ENCODE results near the gene ZNF8. TPM values are rescaled to one million over a fixed set of nuclear protein-coding genes. Genes with fewer than 3 reads are reported as not detected.
A peak's percentile ranks its signal among the peaks of the same experiment; 100 is the strongest.

ZNF8 gene
- total RNA-seq, 4 donors from 2014 or later, result 5.6 to 11.6 (median 9.5) TPM

GRCh38 chr19:58291943-58292342, 13.2 kb downstream of the ZNF8 start:
- peaks cover 0 to 39% (median 2%) of the 10 kb centered on the region in 3 donors for H3K9me3 ChIP-seq

DNA sequence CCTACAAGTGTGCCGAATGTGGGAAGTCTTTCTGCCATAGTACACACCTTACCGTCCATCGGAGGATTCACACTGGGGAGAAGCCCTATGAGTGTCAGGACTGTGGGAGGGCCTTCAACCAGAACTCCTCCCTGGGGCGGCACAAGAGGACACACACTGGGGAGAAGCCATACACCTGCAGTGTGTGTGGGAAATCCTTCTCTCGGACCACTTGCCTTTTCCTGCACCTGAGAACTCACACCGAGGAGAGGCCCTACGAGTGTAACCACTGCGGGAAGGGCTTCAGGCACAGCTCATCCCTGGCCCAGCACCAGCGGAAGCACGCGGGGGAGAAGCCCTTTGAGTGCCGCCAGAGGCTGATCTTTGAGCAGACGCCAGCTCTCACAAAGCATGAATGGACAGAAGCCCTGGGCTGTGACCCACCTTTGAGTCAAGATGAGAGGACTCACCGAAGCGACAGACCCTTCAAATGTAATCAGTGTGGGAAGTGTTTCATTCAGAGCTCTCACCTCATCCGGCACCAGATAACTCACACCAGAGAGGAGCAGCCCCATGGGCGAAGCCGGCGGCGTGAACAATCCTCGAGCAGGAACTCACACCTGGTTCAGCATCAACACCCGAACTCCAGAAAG, 16.1 kb downstream of the ZNF8 start:
- TF ChIP-seq POLR2A (IDR thresholded peaks at IDR 0.05) (no peak), EP300 (IDR thresholded peaks at IDR 0.05) (no peak), POLR2AphosphoS5 (IDR thresholded peaks at IDR 0.05) (no peak), CTCF (IDR thresholded peaks at IDR 0.05) (no peak)
- Histone ChIP-seq H3K9me3 (peaks cover 0 to 39% (median 2%) of the 10 kb centered on the region in 3 donors), H3K4me3 (no peak overlapping the region), H3K27ac (no peak overlapping the region), H3K27me3 (no peaks in the 10 kb centered on the region), H3K4me1 (no peaks in the 10 kb centered on the region), H3K36me3 (peaks cover 4 to 100% of the 10 kb centered on the region in 2 donors)
- WGBS, 2 donors (ENCODE audit: low coverage in 1 of 2), result 94 to 98% methylated on average over 3 to 8 of the region's 22 CpGs
- ATAC-seq, result no peak

More at GRCh38 chr19:58291943-58292342, 13.2 kb downstream of the ZNF8 start:
- peaks cover 4 to 100% of the 10 kb centered on the region in 2 donors for H3K36me3 ChIP-seq
- no peaks in the 10 kb centered on the region for H3K4me1 ChIP-seq
- H3K27ac ChIP-seq, result no peak overlapping the region
- H3K27me3 ChIP-seq, result no peaks in the 10 kb centered on the region
- no peak overlapping the region for H3K4me3 ChIP-seq
- TF ChIP-seq POLR2A (IDR thresholded peaks at IDR 0.05) (no peak), CTCF (IDR thresholded peaks at IDR 0.05) (no peak), POLR2AphosphoS5 (IDR thresholded peaks at IDR 0.05) (no peak), EP300 (IDR thresholded peaks at IDR 0.05) (no peak)
- 90 to 92% methylated on average over 7 of the region's 7 CpGs for WGBS, 2 donors (ENCODE audit: low coverage in 1 of 2)
- no peak for ATAC-seq

GRCh38 chr19:58296104-58296503, 17.3 kb downstream of the ZNF8 start:
- peaks cover 4 to 100% of the 10 kb centered on the region in 2 donors for H3K36me3 ChIP-seq
- ATAC-seq, result no peak
- H3K27me3 ChIP-seq, result no peaks in the 10 kb centered on the region
- 76 to 94% methylated on average over 3 to 4 of the region's 7 CpGs for WGBS, 2 donors (ENCODE audit: low coverage in 1 of 2)
- H3K9me3 ChIP-seq, result peaks cover 0 to 39% (median 2%) of the 10 kb centered on the region in 3 donors
- no peak overlapping the region for H3K4me3 ChIP-seq
- H3K27ac ChIP-seq, result no peak overlapping the region
- no peaks in the 10 kb centered on the region for H3K4me1 ChIP-seq
- TF ChIP-seq CTCF (IDR thresholded peaks at IDR 0.05) (no peak), POLR2A (IDR thresholded peaks at IDR 0.05) (no peak), POLR2AphosphoS5 (IDR thresholded peaks at IDR 0.05) (no peak), EP300 (IDR thresholded peaks at IDR 0.05) (no peak)

DNA sequence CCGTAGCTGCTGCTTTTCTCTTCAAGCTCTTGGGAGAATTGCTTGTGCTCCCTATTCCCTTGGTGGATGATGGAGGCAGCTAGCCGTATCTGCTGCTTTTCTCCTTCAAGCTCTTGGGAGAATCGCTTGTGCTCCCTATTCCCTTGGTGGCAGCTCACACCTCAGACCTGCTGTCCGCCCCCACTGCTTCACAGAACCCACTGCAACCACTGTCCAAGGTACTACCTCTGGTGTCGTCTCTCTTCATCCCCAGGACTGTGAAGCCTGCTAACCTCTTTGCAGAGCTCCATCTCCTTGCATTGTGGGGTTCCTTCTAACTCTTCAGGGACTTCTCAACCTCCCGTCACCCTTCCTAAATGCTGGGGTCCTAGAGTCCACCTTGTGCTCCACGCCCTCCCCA, 21.9 kb downstream of the ZNF8 start:
- Histone ChIP-seq H3K27me3 (no peaks in the 10 kb centered on the region), H3K9me3 (no peaks in the 10 kb centered on the region), H3K4me3 (no peak overlapping the region), H3K27ac (no peak overlapping the region), H3K4me1 (peaks cover 0 to 11% (median 0%) of the 10 kb centered on the region in 3 donors), H3K36me3 (peaks cover 0 to 60% of the 10 kb centered on the region in 2 donors)
- 92% methylated on average over 6 to 7 of the region's 7 CpGs for WGBS, 2 donors (ENCODE audit: low coverage in 1 of 2)
- no peak for TF ChIP-seq POLR2AphosphoS5 (IDR thresholded peaks at IDR 0.05)
- TF ChIP-seq CTCF (IDR thresholded peaks at IDR 0.05), result no peak
- TF ChIP-seq EP300 (IDR thresholded peaks at IDR 0.05), result no peak
- TF ChIP-seq POLR2A (IDR thresholded peaks at IDR 0.05), result no peak
- no peak for ATAC-seq

DNA sequence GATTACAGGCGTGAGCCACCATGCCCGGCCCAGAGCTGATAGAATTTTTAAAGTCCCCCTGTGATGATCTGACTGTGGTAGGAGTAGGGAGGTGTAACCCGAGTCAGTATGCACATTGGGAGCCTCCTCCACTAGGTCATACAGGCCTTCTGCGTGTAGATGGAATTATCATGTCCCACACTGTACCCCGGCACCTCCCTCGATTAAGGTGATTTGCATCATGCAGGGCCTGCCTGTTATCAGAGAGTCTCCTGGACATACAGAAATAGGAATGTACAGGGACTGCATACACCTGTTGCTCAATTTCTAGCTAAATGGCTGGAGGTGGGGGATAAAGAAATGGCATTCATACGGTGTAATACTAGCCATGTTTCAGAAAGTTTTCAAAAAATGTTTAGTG, 25.5 kb downstream of the ZNF8 start:
- H3K9me3 ChIP-seq, result no peaks in the 10 kb centered on the region
- H3K27ac ChIP-seq, result peak overlapping the region in 3 of 4 donors; percentile 81 to 96 (median 92)
- TF ChIP-seq POLR2AphosphoS5 (IDR thresholded peaks at IDR 0.05), result no peak
- no peak for TF ChIP-seq POLR2A (IDR thresholded peaks at IDR 0.05)
- TF ChIP-seq EP300 (IDR thresholded peaks at IDR 0.05), result no peak
- WGBS, 2 donors (ENCODE audit: low coverage in 1 of 2), result 73 to 84% methylated on average over 4 to 7 of the region's 7 CpGs
- H3K4me1 ChIP-seq, result peaks cover 5 to 33% (median 8%) of the 10 kb centered on the region in 3 donors
- no peak overlapping the region for H3K4me3 ChIP-seq
- no peaks in the 10 kb centered on the region for H3K27me3 ChIP-seq
- no peak for ATAC-seq
- peaks cover 0 to 52% of the 10 kb centered on the region in 2 donors for H3K36me3 ChIP-seq

Measured in gastroesophageal sphincter (tissue), 4 donors.